Thoracic aorta (tissue), 2 donors: ENCODE results near the gene ASB6. TPM values are rescaled to one million over a fixed set of nuclear protein-coding genes. Genes with fewer than 3 reads are reported as not detected.

ENCODE experiments used
- ATAC-seq: fragments of 150-250 bp; one replicate; pipeline ENCODE4 v1.8.0; 2017; ENCODE audit warnings: low read depth; ENCODE audit not compliant: insufficient number of reproducible peaks, low FRiP score
- DNase-seq: peaks from one replicate; pipeline ENCODE4 v3.0.0-alpha.2; 2020; ENCODE audit warnings: low spot score
- H3K27ac ChIP-seq, 2 donors: fragments of 200-600 bp; sonication (generic); 1 replicate in 1 of 2; 2 replicates in 1 of 2; pipeline ENCODE4 v1.5.1; 2016; ENCODE audit warnings: mild to moderate bottlenecking in 2 of 2, moderate library complexity in 2 of 2
- H3K27me3 ChIP-seq: fragments of 200-600 bp; sonication (generic); replicated peaks from 2 replicates; pipeline ENCODE4 v1.6.0; 2016; ENCODE audit warnings: mild to moderate bottlenecking; ENCODE audit not compliant: insufficient read depth
- H3K36me3 ChIP-seq: fragments of 200-600 bp; sonication (generic); one replicate; pipeline ENCODE4 v1.5.1; 2016
- H3K4me1 ChIP-seq, 2 donors: fragments of 200-600 bp; sonication (generic); 1 replicate in 1 of 2; 2 replicates in 1 of 2; pipeline versions ENCODE4 v1.5.1 to v1.6.0; 2016; ENCODE audit warnings: low read depth in 2 of 2, mild to moderate bottlenecking in 1 of 2; ENCODE audit not compliant: control insufficient read depth in 1 of 2
- H3K4me3 ChIP-seq: fragments of 200-600 bp; sonication (generic); 2 replicates; pipeline ENCODE4 v1.5.1; 2016; ENCODE audit warnings: mild to moderate bottlenecking
- H3K9me3 ChIP-seq: fragments of 200-600 bp; sonication (generic); 2 replicates; pipeline ENCODE4 v1.5.1; 2016
- total RNA-seq, 2 donors: library from RNA; depleted of rRNA; stranded (reverse); fragments of >200 nt; gene quantifications; one replicate each; pipeline versions ENCODE4 v1.1.0 to v1.2.3, GENCODE V29; 2016
- TF ChIP-seq, protein P1 (sequence below): fragments of 200-600 bp; sonication (generic); IDR thresholded peaks from one replicate; pipeline ENCODE4 v1.5.1; 2019; ENCODE audit warnings: antibody characterized with exemption

Gene ASB6
- total RNA-seq, 2 donors from 2014 or later, result 23.0 to 31.0 TPM

DNA sequence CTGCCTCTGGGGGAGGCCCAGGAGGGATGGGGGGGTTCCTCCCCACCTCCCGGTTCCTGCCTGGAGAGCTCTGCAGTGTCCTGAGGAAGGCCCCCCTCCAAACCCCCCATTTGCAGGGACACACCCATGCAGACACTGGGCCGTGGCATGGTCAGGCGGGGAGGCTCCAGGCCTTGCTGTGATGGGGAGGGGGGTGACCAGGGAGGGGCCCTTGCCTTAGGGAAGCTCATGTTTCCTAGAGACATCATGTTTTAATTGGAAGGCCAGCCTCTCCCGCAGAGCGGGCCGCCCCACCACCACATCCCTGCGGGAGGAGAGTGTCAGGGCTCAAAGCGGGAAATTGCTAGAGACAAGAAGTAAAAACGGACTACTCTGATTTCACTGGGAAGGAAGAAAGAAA lies 35.5 kb upstream of the ASB6 start:
- no peak for DNase-seq
- H3K4me1 ChIP-seq, result peaks cover 0 to 61% of the 10 kb centered on the region in 2 donors
- H3K9me3 ChIP-seq, result no peaks in the 10 kb centered on the region
- TF ChIP-seq, protein P1, sequence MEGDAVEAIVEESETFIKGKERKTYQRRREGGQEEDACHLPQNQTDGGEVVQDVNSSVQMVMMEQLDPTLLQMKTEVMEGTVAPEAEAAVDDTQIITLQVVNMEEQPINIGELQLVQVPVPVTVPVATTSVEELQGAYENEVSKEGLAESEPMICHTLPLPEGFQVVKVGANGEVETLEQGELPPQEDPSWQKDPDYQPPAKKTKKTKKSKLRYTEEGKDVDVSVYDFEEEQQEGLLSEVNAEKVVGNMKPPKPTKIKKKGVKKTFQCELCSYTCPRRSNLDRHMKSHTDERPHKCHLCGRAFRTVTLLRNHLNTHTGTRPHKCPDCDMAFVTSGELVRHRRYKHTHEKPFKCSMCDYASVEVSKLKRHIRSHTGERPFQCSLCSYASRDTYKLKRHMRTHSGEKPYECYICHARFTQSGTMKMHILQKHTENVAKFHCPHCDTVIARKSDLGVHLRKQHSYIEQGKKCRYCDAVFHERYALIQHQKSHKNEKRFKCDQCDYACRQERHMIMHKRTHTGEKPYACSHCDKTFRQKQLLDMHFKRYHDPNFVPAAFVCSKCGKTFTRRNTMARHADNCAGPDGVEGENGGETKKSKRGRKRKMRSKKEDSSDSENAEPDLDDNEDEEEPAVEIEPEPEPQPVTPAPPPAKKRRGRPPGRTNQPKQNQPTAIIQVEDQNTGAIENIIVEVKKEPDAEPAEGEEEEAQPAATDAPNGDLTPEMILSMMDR, result no peak
- H3K27me3 ChIP-seq, result no peaks in the 10 kb centered on the region
- H3K27ac ChIP-seq, result peak overlapping the region; percentile 31 to 36
- no peak overlapping the region for H3K4me3 ChIP-seq
- no peak for ATAC-seq
- H3K36me3 ChIP-seq, result no peaks in the 10 kb centered on the region

DNA sequence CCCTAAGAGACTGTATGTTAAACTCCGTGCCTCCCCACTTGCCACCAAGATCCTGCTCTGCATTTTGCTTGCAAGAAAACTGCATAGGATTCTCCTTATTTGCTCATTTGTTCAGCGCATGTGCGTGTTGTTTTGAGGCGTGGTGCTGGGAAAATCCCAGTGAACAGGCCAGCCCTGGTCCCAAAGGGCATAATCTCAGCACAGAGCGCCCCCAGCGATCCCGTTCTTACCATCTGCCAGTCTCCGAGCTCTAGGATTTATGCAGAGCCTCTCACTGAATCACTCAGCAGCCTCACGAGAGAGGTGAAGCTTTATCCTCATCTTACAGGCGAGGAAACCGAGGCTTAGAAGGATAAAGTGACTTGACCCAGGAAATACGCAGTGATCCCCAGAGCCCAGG lies 35.0 kb upstream of the ASB6 start:
- no peak for ATAC-seq
- H3K36me3 ChIP-seq, result no peaks in the 10 kb centered on the region
- peak overlapping the region; percentile 31 to 36 for H3K27ac ChIP-seq
- no peaks in the 10 kb centered on the region for H3K27me3 ChIP-seq
- TF ChIP-seq, protein P1, result peak; percentile 14
- H3K4me3 ChIP-seq, result no peak overlapping the region
- H3K4me1 ChIP-seq, result peaks cover 2 to 66% of the 10 kb centered on the region in 2 donors
- H3K9me3 ChIP-seq, result no peaks in the 10 kb centered on the region
- DNase-seq, result no peak

DNA sequence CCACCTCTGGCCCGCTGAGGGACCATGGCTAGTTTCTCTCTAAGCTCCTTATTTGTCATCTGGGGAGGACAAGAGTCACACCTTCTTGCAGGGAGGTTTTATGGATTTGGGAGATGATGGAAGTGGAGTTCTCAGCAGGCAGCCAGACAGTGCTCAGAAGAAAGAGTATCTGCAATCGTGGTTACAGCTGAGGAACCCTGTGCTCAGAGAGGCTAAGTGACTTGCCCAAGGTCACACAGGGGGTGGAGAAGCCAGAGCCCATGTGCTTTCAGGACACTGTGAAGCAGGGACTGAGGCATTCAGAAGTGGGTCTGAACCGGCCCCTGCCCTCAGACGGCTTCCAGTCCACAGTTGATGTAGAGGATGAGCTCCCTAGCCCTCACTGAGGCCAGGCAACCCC lies 34.3 kb upstream of the ASB6 start:
- H3K4me1 ChIP-seq, result peaks cover 5 to 73% of the 10 kb centered on the region in 2 donors
- ATAC-seq (no peak), DNase-seq (no peak)
- no peaks in the 10 kb centered on the region for H3K9me3 ChIP-seq
- H3K4me3 ChIP-seq, result no peak overlapping the region
- no peaks in the 10 kb centered on the region for H3K36me3 ChIP-seq
- TF ChIP-seq, protein P1, result no peak
- H3K27ac ChIP-seq, result peak overlapping the region in 1 of 2 donors; percentile 36
- no peaks in the 10 kb centered on the region for H3K27me3 ChIP-seq

DNA sequence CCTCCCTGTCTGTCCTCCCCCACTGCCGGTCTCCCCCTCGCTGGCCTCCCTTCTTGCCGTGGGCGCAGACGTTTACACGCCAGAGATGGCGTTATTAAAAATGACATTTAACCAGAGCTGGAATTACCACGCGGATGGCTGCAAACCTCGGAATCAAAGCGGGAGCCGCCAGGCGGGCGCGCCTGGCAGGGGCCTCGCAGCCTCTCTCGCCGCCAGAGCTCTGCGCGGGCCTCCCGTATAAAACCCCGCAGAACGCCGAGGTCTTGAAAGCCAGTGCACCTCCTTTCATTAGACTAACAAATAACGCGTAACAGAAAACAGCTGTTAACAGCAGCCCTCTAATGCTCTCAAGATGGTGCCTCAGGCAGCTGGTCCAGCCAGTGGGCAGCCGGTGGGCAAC lies 33.7 kb upstream of the ASB6 start:
- H3K4me1 ChIP-seq, result peaks cover 6 to 80% of the 10 kb centered on the region in 2 donors
- no peak overlapping the region for H3K27ac ChIP-seq
- no peak overlapping the region for H3K4me3 ChIP-seq
- DNase-seq (no peak), ATAC-seq (no peak)
- TF ChIP-seq, protein P1, result no peak
- H3K36me3 ChIP-seq, result no peaks in the 10 kb centered on the region
- no peaks in the 10 kb centered on the region for H3K9me3 ChIP-seq
- no peaks in the 10 kb centered on the region for H3K27me3 ChIP-seq

DNA sequence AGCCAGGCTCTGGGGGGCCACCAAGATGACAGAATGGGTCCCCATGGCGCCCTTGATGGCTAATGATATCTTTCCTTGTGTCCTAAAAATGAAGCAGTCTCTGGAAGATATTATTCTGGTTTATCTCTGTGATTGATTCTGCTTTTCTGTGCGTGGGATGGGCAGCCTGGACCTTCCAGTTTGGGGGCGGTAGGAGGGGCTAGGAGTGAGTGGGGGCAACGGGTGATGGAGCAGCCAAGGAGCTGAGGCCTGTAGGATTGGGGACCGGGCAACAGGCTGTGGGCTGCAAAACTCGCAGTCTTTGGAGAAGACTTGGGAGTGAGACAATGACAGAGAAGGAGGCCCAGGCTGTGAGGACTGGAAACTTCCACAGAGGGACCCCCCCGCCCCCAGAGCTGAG lies 32.3 kb upstream of the ASB6 start:
- no peaks in the 10 kb centered on the region for H3K36me3 ChIP-seq
- no peak overlapping the region for H3K27ac ChIP-seq
- H3K4me1 ChIP-seq, result peaks cover 13 to 89% of the 10 kb centered on the region in 2 donors
- TF ChIP-seq, protein P1, result no peak
- no peaks in the 10 kb centered on the region for H3K9me3 ChIP-seq
- ATAC-seq (no peak), DNase-seq (no peak)
- no peak overlapping the region for H3K4me3 ChIP-seq
- H3K27me3 ChIP-seq, result no peaks in the 10 kb centered on the region
